Gastrocnemius medialis (tissue), 4 donors: ENCODE measurements around the gene PRELP.

Experiments
- POLR2A ChIP-seq, 2 donors: fragments of 450-650 bp; IDR thresholded peaks; one replicate each; pipeline ENCODE4 v1.6.1; 2017; ENCODE audit warnings: antibody characterized with exemption in 2 of 2, mild to moderate bottlenecking in 2 of 2, moderate library complexity in 2 of 2
- TF ChIP-seq, protein P1 (sequence below), 5 experiments: fragments of 450-650 bp in 3 of 5; fragments of 200-600 bp in 2 of 5; sonication (generic) in 2 of 5; IDR thresholded peaks in 4 of 5; conservative IDR thresholded peaks in 1 of 5; 1 replicate in 4 of 5; 2 replicates in 1 of 5; pipeline ENCODE4 v1.5.1; 2016 to 2019; ENCODE audit warnings: antibody characterized with exemption in 5 of 5, mild to moderate bottlenecking in 3 of 5, moderate library complexity in 3 of 5

DNA sequence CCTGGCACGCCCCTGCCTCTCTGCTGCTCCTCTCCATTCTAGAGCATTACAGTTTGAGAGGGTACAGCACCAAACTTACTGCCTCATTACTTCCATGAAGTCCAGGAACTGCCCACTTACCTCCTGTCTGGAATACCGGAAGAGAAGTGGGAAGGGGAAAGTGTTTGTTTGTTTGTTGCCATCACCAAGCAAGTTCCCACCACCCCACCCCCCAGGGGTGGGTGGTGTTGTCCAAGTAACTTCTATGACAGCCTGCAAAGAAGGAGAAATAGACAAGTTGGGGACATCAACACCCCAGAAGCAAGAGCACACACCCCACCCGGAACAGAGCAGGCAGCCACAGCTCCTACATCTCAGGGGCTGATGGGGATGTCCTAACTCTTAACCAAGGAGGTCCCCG lies 36.3 kb downstream of the PRELP start:
- TF ChIP-seq, protein P1, sequence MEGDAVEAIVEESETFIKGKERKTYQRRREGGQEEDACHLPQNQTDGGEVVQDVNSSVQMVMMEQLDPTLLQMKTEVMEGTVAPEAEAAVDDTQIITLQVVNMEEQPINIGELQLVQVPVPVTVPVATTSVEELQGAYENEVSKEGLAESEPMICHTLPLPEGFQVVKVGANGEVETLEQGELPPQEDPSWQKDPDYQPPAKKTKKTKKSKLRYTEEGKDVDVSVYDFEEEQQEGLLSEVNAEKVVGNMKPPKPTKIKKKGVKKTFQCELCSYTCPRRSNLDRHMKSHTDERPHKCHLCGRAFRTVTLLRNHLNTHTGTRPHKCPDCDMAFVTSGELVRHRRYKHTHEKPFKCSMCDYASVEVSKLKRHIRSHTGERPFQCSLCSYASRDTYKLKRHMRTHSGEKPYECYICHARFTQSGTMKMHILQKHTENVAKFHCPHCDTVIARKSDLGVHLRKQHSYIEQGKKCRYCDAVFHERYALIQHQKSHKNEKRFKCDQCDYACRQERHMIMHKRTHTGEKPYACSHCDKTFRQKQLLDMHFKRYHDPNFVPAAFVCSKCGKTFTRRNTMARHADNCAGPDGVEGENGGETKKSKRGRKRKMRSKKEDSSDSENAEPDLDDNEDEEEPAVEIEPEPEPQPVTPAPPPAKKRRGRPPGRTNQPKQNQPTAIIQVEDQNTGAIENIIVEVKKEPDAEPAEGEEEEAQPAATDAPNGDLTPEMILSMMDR (IDR thresholded peaks at IDR 0.05 in 4 of 5, conservative IDR thresholded peaks at IDR 0.05 in 1 of 5), result no peak
- no peak for TF ChIP-seq POLR2A (IDR thresholded peaks at IDR 0.05)
